ENCODE results near the gene AK8. TPM values are rescaled to one million over a fixed set of nuclear protein-coding genes. Genes with fewer than 3 reads are reported as not detected.

The AK8 gene
- total RNA-seq: 1 to 10 TPM; 2.3 to 5.3 TPM
- 1 to 10 TPM; 3.5 to 4.4 TPM for polyA plus RNA-seq (ENCODE audit: insufficient read length in 2 of 2)
- long read RNA-seq, donor 1, partial matches to known transcripts: 0 of 6 reads
- long read RNA-seq, donor 1, other reads (novel, unspliced or antisense): 5 of 6 reads
- long read RNA-seq, donor 2: 0 reads
- long read RNA-seq, donor 3, partial matches to known transcripts: 0 of 2 reads
- long read RNA-seq, donor 3, other reads (novel, unspliced or antisense): 0 of 2 reads
- long read RNA-seq, donor 4, partial matches to known transcripts: 0 of 1 reads
- long read RNA-seq, donor 4, other reads (novel, unspliced or antisense): 0 of 1 reads

- Histone ChIP-seq H3K4me3 (ENCODE audit: low read depth, low read length) (peak within 1 kb of the TSS; percentile 98), H3K9me3 (ENCODE audit: control insufficient read depth, insufficient read depth, low read length) (no peaks in the 10 kb centered on the region), H3K27ac (ENCODE audit: low read depth, low read length) (peak within 1 kb of the TSS; percentile 76), H3K27me3 (ENCODE audit: control insufficient read depth, insufficient read depth, low read length) (no peaks in the 10 kb centered on the region), H3K36me3 (ENCODE audit: control insufficient read depth, insufficient read depth, low read length) (peaks cover 10% of the 10 kb centered on the region), H3K4me1 (ENCODE audit: control insufficient read depth, insufficient read depth, low read length) (peaks cover 14% of the 10 kb centered on the region)
- under 1% methylated on average over 87 of the region's 89 CpGs for WGBS (ENCODE audit: insufficient coverage)
- peak; percentile 55 to 94 (median 67) for DNase-seq (ENCODE audit: low read depth in 4 of 6, low spot score in 6 of 6)
Observed at GRCh38 chr9:132877824-132878694, at the start of gene AK8. Gene AK8 (minus strand): TSS chr9:132878284. CDS start chr9:132878255, 29 bp downstream.

DNA sequence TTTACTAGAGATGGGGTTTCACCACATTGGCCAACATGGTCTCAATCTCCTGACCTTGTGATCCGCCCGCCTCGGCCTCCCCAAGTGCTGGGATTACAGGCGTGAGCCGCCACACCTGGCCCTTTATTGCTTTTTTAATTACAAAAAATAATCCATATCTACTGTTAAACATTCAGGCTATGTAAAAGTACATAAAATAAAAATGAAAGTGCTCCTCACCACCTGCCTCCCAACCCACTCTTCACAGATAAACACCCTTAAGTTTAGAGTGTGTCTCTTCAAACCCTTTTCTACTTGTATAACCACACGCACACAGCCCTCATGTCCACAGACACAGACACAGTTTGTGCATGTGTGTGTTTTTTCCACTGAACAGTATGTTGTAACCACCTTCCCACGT, 49.6 kb upstream of the AK8 start:
- Histone ChIP-seq H3K27ac (ENCODE audit: low read depth, low read length) (no peak overlapping the region), H3K36me3 (ENCODE audit: control insufficient read depth, insufficient read depth, low read length) (peaks cover 25% of the 10 kb centered on the region), H3K9me3 (ENCODE audit: control insufficient read depth, insufficient read depth, low read length) (no peaks in the 10 kb centered on the region), H3K4me1 (ENCODE audit: control insufficient read depth, insufficient read depth, low read length) (no peaks in the 10 kb centered on the region), H3K4me3 (ENCODE audit: low read depth, low read length) (no peak overlapping the region), H3K27me3 (ENCODE audit: control insufficient read depth, insufficient read depth, low read length) (no peaks in the 10 kb centered on the region)
- no peak for DNase-seq (ENCODE audit: low read depth in 4 of 6, low spot score in 6 of 6)
- 100% methylated on average over 3 of the region's 7 CpGs for WGBS (ENCODE audit: insufficient coverage)

DNA sequence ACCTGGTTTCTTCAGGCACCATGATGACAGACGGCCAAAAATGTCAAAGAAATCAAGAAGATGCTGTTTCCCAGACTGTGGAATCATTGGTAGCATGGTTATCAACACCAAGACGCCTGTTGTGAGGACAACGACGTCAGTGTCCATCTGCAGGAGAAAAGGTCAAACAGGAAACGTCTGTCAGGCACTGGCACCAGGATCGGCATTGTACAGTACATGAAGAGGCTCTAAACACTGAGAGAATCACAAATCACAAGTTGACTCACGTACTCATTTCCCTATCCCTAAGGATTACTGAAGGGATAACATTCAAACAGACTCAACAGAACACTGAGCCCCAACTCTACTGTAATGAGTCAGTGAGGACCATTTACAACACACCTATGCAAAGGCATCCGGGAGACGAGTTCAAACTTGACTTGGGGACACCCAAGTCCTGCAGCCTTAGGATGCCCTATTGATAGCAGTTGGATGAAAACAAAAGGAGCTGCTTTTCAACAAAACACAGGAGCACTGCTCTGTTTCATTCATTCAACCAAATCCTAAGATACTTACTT, 45.3 kb upstream of the AK8 start:
- WGBS (ENCODE audit: insufficient coverage): 87% methylated on average over 7 of the region's 9 CpGs
- Histone ChIP-seq H3K27me3 (ENCODE audit: control insufficient read depth, insufficient read depth, low read length) (no peaks in the 10 kb centered on the region), H3K36me3 (ENCODE audit: control insufficient read depth, insufficient read depth, low read length) (peaks cover 42% of the 10 kb centered on the region), H3K9me3 (ENCODE audit: control insufficient read depth, insufficient read depth, low read length) (no peaks in the 10 kb centered on the region), H3K4me1 (ENCODE audit: control insufficient read depth, insufficient read depth, low read length) (no peaks in the 10 kb centered on the region), H3K4me3 (ENCODE audit: low read depth, low read length) (no peak overlapping the region), H3K27ac (ENCODE audit: low read depth, low read length) (no peak overlapping the region)
- DNase-seq (ENCODE audit: low read depth in 4 of 6, low spot score in 6 of 6): no peak

GRCh38 chr9:132919614-132920268, 41.7 kb upstream of the AK8 start:
- Histone ChIP-seq H3K4me1 (ENCODE audit: control insufficient read depth, insufficient read depth, low read length) (no peaks in the 10 kb centered on the region), H3K27ac (ENCODE audit: low read depth, low read length) (no peak overlapping the region), H3K27me3 (ENCODE audit: control insufficient read depth, insufficient read depth, low read length) (no peaks in the 10 kb centered on the region), H3K4me3 (ENCODE audit: low read depth, low read length) (no peak overlapping the region), H3K9me3 (ENCODE audit: control insufficient read depth, insufficient read depth, low read length) (no peaks in the 10 kb centered on the region), H3K36me3 (ENCODE audit: control insufficient read depth, insufficient read depth, low read length) (peaks cover 30% of the 10 kb centered on the region)
- 98% methylated on average over 7 of the region's 7 CpGs for WGBS (ENCODE audit: insufficient coverage)
- DNase-seq (ENCODE audit: low read depth in 4 of 6, low spot score in 6 of 6): no peak

DNA sequence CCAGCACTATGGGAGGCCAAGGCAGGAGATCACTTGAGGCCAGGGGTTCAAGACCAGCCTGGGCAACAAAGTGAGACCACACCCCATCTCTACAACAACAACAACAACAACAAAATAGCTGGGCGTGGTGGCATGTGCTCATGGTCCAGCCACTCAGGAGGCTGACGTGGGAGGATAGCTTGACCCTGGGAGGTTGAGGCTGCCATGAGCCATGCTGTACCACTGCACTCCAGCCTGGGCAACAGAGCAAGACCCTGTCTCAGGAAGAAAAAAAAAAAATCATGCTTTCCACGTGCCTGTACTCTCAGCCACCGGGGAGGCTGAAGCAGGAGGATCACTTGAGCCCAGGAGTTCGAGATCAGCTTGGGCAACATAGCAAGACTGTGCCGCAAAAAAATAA, 36.8 kb upstream of the AK8 start:
- H3K9me3 ChIP-seq (ENCODE audit: control insufficient read depth, insufficient read depth, low read length): no peaks in the 10 kb centered on the region
- no peak overlapping the region for H3K27ac ChIP-seq (ENCODE audit: low read depth, low read length)
- no peaks in the 10 kb centered on the region for H3K4me1 ChIP-seq (ENCODE audit: control insufficient read depth, insufficient read depth, low read length)
- 93% methylated on average over 4 of the region's 6 CpGs for WGBS (ENCODE audit: insufficient coverage)
- H3K4me3 ChIP-seq (ENCODE audit: low read depth, low read length): no peak overlapping the region
- H3K36me3 ChIP-seq (ENCODE audit: control insufficient read depth, insufficient read depth, low read length): peaks cover 39% of the 10 kb centered on the region
- H3K27me3 ChIP-seq (ENCODE audit: control insufficient read depth, insufficient read depth, low read length): no peaks in the 10 kb centered on the region
- DNase-seq (ENCODE audit: low read depth in 4 of 6, low spot score in 6 of 6): no peak

GRCh38 chr9:132912131-132912530, 34.0 kb upstream of the AK8 start:
- H3K4me3 ChIP-seq (ENCODE audit: low read depth, low read length): no peak overlapping the region
- no peaks in the 10 kb centered on the region for H3K9me3 ChIP-seq (ENCODE audit: control insufficient read depth, insufficient read depth, low read length)
- DNase-seq (ENCODE audit: low read depth in 4 of 6, low spot score in 6 of 6): no peak
- H3K27me3 ChIP-seq (ENCODE audit: control insufficient read depth, insufficient read depth, low read length): no peaks in the 10 kb centered on the region
- H3K27ac ChIP-seq (ENCODE audit: low read depth, low read length): no peak overlapping the region
- H3K36me3 ChIP-seq (ENCODE audit: control insufficient read depth, insufficient read depth, low read length): peaks cover 47% of the 10 kb centered on the region
- no peaks in the 10 kb centered on the region for H3K4me1 ChIP-seq (ENCODE audit: control insufficient read depth, insufficient read depth, low read length)
- no CpG with 5 or more reads among the region's 4 CpGs for WGBS (ENCODE audit: insufficient coverage)

- no peak for DNase-seq (ENCODE audit: low read depth in 4 of 6, low spot score in 6 of 6)
- peaks cover 58% of the 10 kb centered on the region for H3K36me3 ChIP-seq (ENCODE audit: control insufficient read depth, insufficient read depth, low read length)
- WGBS (ENCODE audit: insufficient coverage): 94% methylated on average over 2 of the region's 6 CpGs
Observed at GRCh38 chr9:132910376-132910775, 32.3 kb upstream of the AK8 start.

DNA sequence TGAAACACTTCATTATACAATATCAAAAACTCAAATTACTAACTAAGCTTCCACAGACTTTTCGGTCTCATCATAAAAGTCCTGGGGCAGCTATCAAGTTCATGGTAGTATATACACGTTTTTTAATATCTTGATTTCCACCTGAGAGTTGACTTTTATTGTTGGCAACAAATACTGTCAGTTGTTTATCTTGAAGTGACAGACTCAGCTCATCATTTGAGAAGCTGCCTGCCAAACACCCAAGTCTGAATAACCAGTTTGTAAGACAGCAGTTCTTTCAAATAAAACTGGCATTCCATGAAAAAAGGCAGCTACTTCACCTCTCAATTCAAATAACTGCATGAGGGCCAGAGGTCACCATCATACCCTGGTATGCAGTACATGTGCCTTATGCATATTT, 31.2 kb upstream of the AK8 start:
- H3K4me1 ChIP-seq (ENCODE audit: control insufficient read depth, insufficient read depth, low read length): no peaks in the 10 kb centered on the region
- H3K9me3 ChIP-seq (ENCODE audit: control insufficient read depth, insufficient read depth, low read length): no peaks in the 10 kb centered on the region
- no CpG with 5 or more reads among the region's 2 CpGs for WGBS (ENCODE audit: insufficient coverage)
- no peak overlapping the region for H3K27ac ChIP-seq (ENCODE audit: low read depth, low read length)
- peaks cover 51% of the 10 kb centered on the region for H3K36me3 ChIP-seq (ENCODE audit: control insufficient read depth, insufficient read depth, low read length)
- no peak overlapping the region for H3K4me3 ChIP-seq (ENCODE audit: low read depth, low read length)
- no peaks in the 10 kb centered on the region for H3K27me3 ChIP-seq (ENCODE audit: control insufficient read depth, insufficient read depth, low read length)
- no peak for DNase-seq (ENCODE audit: low read depth in 4 of 6, low spot score in 6 of 6)

More at GRCh38 chr9:132910376-132910775, 32.3 kb upstream of the AK8 start:
- H3K27ac ChIP-seq (ENCODE audit: low read depth, low read length): no peak overlapping the region
- no peaks in the 10 kb centered on the region for H3K27me3 ChIP-seq (ENCODE audit: control insufficient read depth, insufficient read depth, low read length)
- no peaks in the 10 kb centered on the region for H3K9me3 ChIP-seq (ENCODE audit: control insufficient read depth, insufficient read depth, low read length)
- no peaks in the 10 kb centered on the region for H3K4me1 ChIP-seq (ENCODE audit: control insufficient read depth, insufficient read depth, low read length)
- no peak overlapping the region for H3K4me3 ChIP-seq (ENCODE audit: low read depth, low read length)

GRCh38 chr9:132908635-132909034, 30.6 kb upstream of the AK8 start:
- H3K36me3 ChIP-seq (ENCODE audit: control insufficient read depth, insufficient read depth, low read length): peaks cover 56% of the 10 kb centered on the region
- WGBS (ENCODE audit: insufficient coverage): 94% methylated on average over 3 of the region's 7 CpGs
- H3K9me3 ChIP-seq (ENCODE audit: control insufficient read depth, insufficient read depth, low read length): no peaks in the 10 kb centered on the region
- no peak overlapping the region for H3K4me3 ChIP-seq (ENCODE audit: low read depth, low read length)
- no peak for DNase-seq (ENCODE audit: low read depth in 4 of 6, low spot score in 6 of 6)
- H3K4me1 ChIP-seq (ENCODE audit: control insufficient read depth, insufficient read depth, low read length): no peaks in the 10 kb centered on the region
- H3K27ac ChIP-seq (ENCODE audit: low read depth, low read length): no peak overlapping the region
- no peaks in the 10 kb centered on the region for H3K27me3 ChIP-seq (ENCODE audit: control insufficient read depth, insufficient read depth, low read length)
